B cell (primary cell): ENCODE data around the gene ZSCAN31. TPM values are rescaled to one million over a fixed set of nuclear protein-coding genes. Genes with fewer than 3 reads are reported as not detected.

Experiments used
- ATAC-seq: fragments of 200-7000 bp; cut with Tn5 transposase; one replicate; pipeline ENCODE4 v1.10.0; 2021; ENCODE audit warnings: low read depth, mild to moderate bottlenecking, moderate number of reproducible peaks, moderate library complexity
- CTCF ChIA-PET: fragments of 350-600 bp; sonication (Branson Sonifier 250); formaldehyde crosslinking; loops from one replicate; lab custom pipeline; 2021; ENCODE audit warnings: antibody characterized with exemption, inconsistent platforms; lab: Charles Lee
- POLR2A ChIA-PET: fragments of 350-600 bp; sonication (Branson Sonifier 250); formaldehyde crosslinking; loops from one replicate; lab custom pipeline; 2021; ENCODE audit warnings: antibody characterized with exemption; lab: Charles Lee
- DNase-seq: peaks from one replicate; pipeline ENCODE4 v3.0.0; 2013
- H2AFZ ChIP-seq: 2 replicates; pipeline ENCODE4 v1.6.1; 2012; ENCODE audit warnings: mild to moderate bottlenecking, low read depth, low read length; ENCODE audit not compliant: insufficient read depth, poor library complexity, severe bottlenecking
- H3K27ac ChIP-seq, 2 donors: 1 replicate in 1 of 2; 2 replicates in 1 of 2; pipeline ENCODE4 v1.5.1; 2012 to 2013; ENCODE audit warnings: low read length in 2 of 2, mild to moderate bottlenecking in 2 of 2, moderate library complexity in 1 of 2
- H3K27me3 ChIP-seq, 4 experiments: fragments of 200-600 bp in 1 of 4; sonication (generic) in 1 of 4; replicated peaks in 1 of 4; 1 replicate in 2 of 4; 2 replicates in 2 of 4; pipeline versions ENCODE4 v1.6.1 to v1.7.0; 2013 to 2016; ENCODE audit warnings: low read length in 3 of 4, mild to moderate bottlenecking in 2 of 4, mixed read lengths in 1 of 4, moderate library complexity in 1 of 4; ENCODE audit not compliant: insufficient read depth in 4 of 4, control insufficient read depth in 3 of 4; ENCODE audit errors: control extremely low read depth in 1 of 4
- H3K36me3 ChIP-seq, 2 experiments: replicated peaks in 1 of 2; 1 replicate in 1 of 2; 2 replicates in 1 of 2; pipeline versions ENCODE4 v1.6.1 to v1.7.1; 2013; ENCODE audit warnings: low read length in 1 of 2; ENCODE audit not compliant: insufficient read depth in 2 of 2, control insufficient read depth in 1 of 2; ENCODE audit errors: control extremely low read depth in 1 of 2, extremely low read depth in 1 of 2
- H3K4me1 ChIP-seq, 2 donors: fragments of 200-600 bp in 1 of 2; sonication (generic) in 1 of 2; 1 replicate in 1 of 2; 2 replicates in 1 of 2; pipeline versions ENCODE4 v1.5.1 to v1.6.1; 2013 to 2017; ENCODE audit warnings: low read length in 2 of 2; ENCODE audit not compliant: control insufficient read depth in 2 of 2, insufficient read depth in 2 of 2
- H3K4me2 ChIP-seq: replicated peaks from 2 replicates; pipeline ENCODE3; 2012; ENCODE audit warnings: mild to moderate bottlenecking, low read depth, low read length; ENCODE audit not compliant: poor library complexity, severe bottlenecking
- H3K4me3 ChIP-seq, 5 experiments: fragments of 200-600 bp in 1 of 5; sonication (generic) in 1 of 5; 1 replicate in 3 of 5; 2 replicates in 2 of 5; pipeline versions ENCODE4 v1.5.1 to v1.7.0; 2011 to 2016; ENCODE audit warnings: low read length in 4 of 5, mild to moderate bottlenecking in 4 of 5, low read depth in 2 of 5, control low read depth in 1 of 5, moderate library complexity in 1 of 5; ENCODE audit not compliant: insufficient read depth in 1 of 5; ENCODE audit errors: control extremely low read depth in 1 of 5, extremely low read depth in 1 of 5
- H3K79me2 ChIP-seq: fragments of 200-600 bp; sonication (generic); one replicate; pipeline ENCODE4 v1.6.0; 2016; ENCODE audit warnings: low read length; ENCODE audit not compliant: control insufficient read depth, insufficient read depth
- H3K9ac ChIP-seq: fragments of 200-600 bp; sonication (generic); 2 replicates; pipeline ENCODE4 v1.6.1; 2017; ENCODE audit warnings: mild to moderate bottlenecking, low read length, moderate library complexity
- H3K9me3 ChIP-seq, 3 donors: one replicate each; pipeline versions ENCODE4 v1.6.1 to v1.7.1; 2013; ENCODE audit warnings: low read length in 2 of 3; ENCODE audit not compliant: control insufficient read depth in 2 of 3, insufficient read depth in 1 of 3; ENCODE audit errors: control extremely low read depth in 1 of 3
- H4K20me1 ChIP-seq: 2 replicates; pipeline ENCODE4 v1.6.0; 2012; ENCODE audit warnings: mild to moderate bottlenecking, low read length; ENCODE audit not compliant: insufficient read depth, control insufficient read depth, poor library complexity, severe bottlenecking
- H3K27ac Mint-ChIP-seq: one replicate; pipeline ENCODE4 v1.8.0; 2021; ENCODE audit warnings: mixed read lengths
- H3K27me3 Mint-ChIP-seq: one replicate; pipeline ENCODE4 v1.8.0; 2021; ENCODE audit warnings: mixed read lengths
- H3K4me1 Mint-ChIP-seq: one replicate; pipeline ENCODE4 v1.8.0; 2021; ENCODE audit warnings: mixed read lengths
- H3K4me3 Mint-ChIP-seq: one replicate; pipeline ENCODE4 v1.8.0; 2021; ENCODE audit warnings: mixed read lengths
- H3K9me3 Mint-ChIP-seq: one replicate; pipeline ENCODE4 v1.8.0; 2022; ENCODE audit warnings: mixed read lengths; ENCODE audit not compliant: insufficient read depth
- EZH2 ChIP-seq: IDR thresholded peaks from 2 replicates; pipeline ENCODE4 v1.6.1; 2012; ENCODE audit warnings: borderline replicate concordance, low read depth, mild to moderate bottlenecking, moderate library complexity, low read length; ENCODE audit not compliant: insufficient read depth, poor library complexity, severe bottlenecking
- WGBS: methylation state at CpG from one replicate; pipeline ENCODE4 v1.1.5; 2013; ENCODE audit warnings: missing lambda C conversion rate; ENCODE audit not compliant: insufficient coverage; 5-methylcytosine and 5-hydroxymethylcytosine counted together
- intact Hi-C: fragments of 100-400 bp; cut with micrococcal nuclease; formaldehyde crosslinking; loops from one replicate; pipeline ENCODE4 v1.10.0; 2022
- polyA plus RNA-seq: library from polyadenylated mRNA; depleted of rRNA; stranded (reverse); fragments of >200 nt; gene quantifications from 2 replicates; pipeline ENCODE4 v1.2.3, GENCODE V29; 2012
- total RNA-seq, 2 donors: library from RNA; stranded (reverse); fragments of 120-200 nt in 1 of 2; gene quantifications; 1 replicate in 1 of 2; 2 replicates in 1 of 2; pipeline versions ENCODE4 v1.2.3 to v1.2.4, GENCODE V29; 2013 to 2022
- TF ChIP-seq, protein P1 (sequence below): fragments of 200-600 bp; IDR thresholded peaks from one replicate; pipeline ENCODE4 v1.8.0; 2022; ENCODE audit warnings: antibody characterized with exemption, mild to moderate bottlenecking

ZSCAN31 gene
- total and polyA plus RNA-seq, 2 donors (not counting 1 experiment from before 2014, with no cell fraction given): 1.9 to 4.6 TPM

DNA sequence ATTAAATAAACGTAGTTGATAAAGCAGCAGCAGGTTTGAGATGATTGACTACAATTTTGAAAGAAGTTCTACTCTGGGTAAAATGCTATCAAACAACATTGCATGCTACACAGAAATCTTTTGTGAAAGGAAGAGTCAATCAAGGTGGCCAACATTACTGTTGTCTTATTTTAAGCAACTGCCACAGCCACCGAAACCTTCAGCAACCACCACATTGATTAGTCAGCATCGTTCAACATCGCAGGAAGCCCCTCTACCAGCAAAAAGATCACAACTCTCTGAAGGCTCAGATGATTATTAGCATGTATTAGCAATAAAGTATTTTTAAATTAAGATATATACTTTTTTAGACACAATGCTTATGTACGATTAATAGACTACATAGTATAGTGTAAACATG lies 40.6 kb downstream of the ZSCAN31 start:
- peaks cover 3% of the 10 kb centered on the region for H3K9me3 Mint-ChIP-seq
- no peaks in the 10 kb centered on the region for H3K9me3 ChIP-seq
- H3K4me3 ChIP-seq: no peak overlapping the region
- H3K27ac ChIP-seq: no peak overlapping the region
- no peaks in the 10 kb centered on the region for H3K27me3 Mint-ChIP-seq
- CTCF ChIA-PET: no interaction called here
- no peaks in the 10 kb centered on the region for H3K79me2 ChIP-seq
- no peaks in the 10 kb centered on the region for H3K36me3 ChIP-seq
- TF ChIP-seq EZH2: no peak
- TF ChIP-seq, protein P1, sequence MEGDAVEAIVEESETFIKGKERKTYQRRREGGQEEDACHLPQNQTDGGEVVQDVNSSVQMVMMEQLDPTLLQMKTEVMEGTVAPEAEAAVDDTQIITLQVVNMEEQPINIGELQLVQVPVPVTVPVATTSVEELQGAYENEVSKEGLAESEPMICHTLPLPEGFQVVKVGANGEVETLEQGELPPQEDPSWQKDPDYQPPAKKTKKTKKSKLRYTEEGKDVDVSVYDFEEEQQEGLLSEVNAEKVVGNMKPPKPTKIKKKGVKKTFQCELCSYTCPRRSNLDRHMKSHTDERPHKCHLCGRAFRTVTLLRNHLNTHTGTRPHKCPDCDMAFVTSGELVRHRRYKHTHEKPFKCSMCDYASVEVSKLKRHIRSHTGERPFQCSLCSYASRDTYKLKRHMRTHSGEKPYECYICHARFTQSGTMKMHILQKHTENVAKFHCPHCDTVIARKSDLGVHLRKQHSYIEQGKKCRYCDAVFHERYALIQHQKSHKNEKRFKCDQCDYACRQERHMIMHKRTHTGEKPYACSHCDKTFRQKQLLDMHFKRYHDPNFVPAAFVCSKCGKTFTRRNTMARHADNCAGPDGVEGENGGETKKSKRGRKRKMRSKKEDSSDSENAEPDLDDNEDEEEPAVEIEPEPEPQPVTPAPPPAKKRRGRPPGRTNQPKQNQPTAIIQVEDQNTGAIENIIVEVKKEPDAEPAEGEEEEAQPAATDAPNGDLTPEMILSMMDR: no peak
- H3K9ac ChIP-seq: no peak overlapping the region
- POLR2A ChIA-PET: no interaction called here
- no peaks in the 10 kb centered on the region for H3K4me1 ChIP-seq
- H3K27ac Mint-ChIP-seq: no peak overlapping the region
- no peaks in the 10 kb centered on the region for H3K27me3 ChIP-seq
- no peak overlapping the region for H3K4me3 Mint-ChIP-seq
- no peak for DNase-seq
- no peaks in the 10 kb centered on the region for H3K4me1 Mint-ChIP-seq
- WGBS: no CpG with 5 or more reads among the region's 5 CpGs
- H4K20me1 ChIP-seq: no peaks in the 10 kb centered on the region
- no peak overlapping the region for H3K4me2 ChIP-seq
- no peak overlapping the region for H2AFZ ChIP-seq
- intact Hi-C loops: no loop called here
- no peak for ATAC-seq

DNA sequence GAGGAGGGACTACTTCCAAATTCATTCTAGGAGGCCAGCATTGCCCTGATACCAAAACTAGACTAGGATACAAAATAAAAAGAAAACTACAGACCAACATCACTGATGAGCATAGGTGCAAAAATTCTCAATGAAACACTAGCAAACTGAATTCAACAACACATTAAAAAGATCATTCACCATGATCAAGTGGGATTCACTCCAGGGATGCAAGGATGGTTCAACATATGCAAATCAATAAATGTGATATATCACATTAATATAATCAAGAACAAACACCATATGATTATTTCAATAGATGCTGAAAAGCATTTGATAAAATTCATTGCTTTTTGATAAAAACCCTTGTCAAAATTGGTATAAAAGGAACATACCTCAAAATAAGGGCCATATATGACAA lies 44.4 kb downstream of the ZSCAN31 start:
- no peaks in the 10 kb centered on the region for H3K4me1 ChIP-seq
- H3K36me3 ChIP-seq: no peaks in the 10 kb centered on the region
- H3K27me3 ChIP-seq: no peaks in the 10 kb centered on the region
- H3K27ac ChIP-seq: no peak overlapping the region
- TF ChIP-seq EZH2: no peak
- TF ChIP-seq, protein P1: no peak
- ATAC-seq: no peak
- no peaks in the 10 kb centered on the region for H4K20me1 ChIP-seq
- no peaks in the 10 kb centered on the region for H3K9me3 ChIP-seq
- Mint-ChIP-seq H3K4me1 (no peaks in the 10 kb centered on the region), H3K27ac (no peak overlapping the region), H3K9me3 (peaks cover 3% of the 10 kb centered on the region), H3K4me3 (no peak overlapping the region), H3K27me3 (no peaks in the 10 kb centered on the region)
- no peak overlapping the region for H3K9ac ChIP-seq
- DNase-seq: no peak
- ChIA-PET CTCF (interaction anchor here (0.7 kb wide), 1 partner anchor 1710 kb away, joined by 3 read pairs; no protein-coding TSS in a partner anchor), POLR2A (interaction anchor here (0.7 kb wide), 1 partner anchor 11 kb away, joined by 4 read pairs; no protein-coding TSS in a partner anchor)
- H3K79me2 ChIP-seq: no peaks in the 10 kb centered on the region
- intact Hi-C loops: no loop called here
- H3K4me2 ChIP-seq: no peak overlapping the region
- no peak overlapping the region for H3K4me3 ChIP-seq
- no peak overlapping the region for H2AFZ ChIP-seq
